Activated naive CD4-positive, alpha-beta T cell treated with anti-CD3 and anti-CD28 coated beads, Interleukin-2, amount 50 U/mL, for 72 hours (primary cell): Measurements from ENCODE around the gene UCHL5. TPM values are rescaled to one million over a fixed set of nuclear protein-coding genes. Genes with fewer than 3 reads are reported as not detected.

ENCODE experiments used
- ATAC-seq, 2 donors: fragments of 150-1000 bp; cut with Tn5 transposase; 2 replicates each; pipeline ENCODE4 v1.10.0; 2021; ENCODE audit warnings: mild to moderate bottlenecking in 2 of 2, moderate library complexity in 2 of 2
- DNase-seq, 2 donors: peaks; one replicate each; pipeline ENCODE4 v3.0.0; 2021 to 2022; ENCODE audit warnings: low spot score in 2 of 2
- H3K27ac Mint-ChIP-seq, 2 donors: one replicate each; pipeline ENCODE4 v1.8.0; 2022; ENCODE audit warnings: mild to moderate bottlenecking in 2 of 2, mixed read lengths in 2 of 2
- H3K36me3 Mint-ChIP-seq, 2 donors: one replicate each; pipeline ENCODE4 v1.8.0; 2022; ENCODE audit warnings: mixed read lengths in 2 of 2
- H3K9me3 Mint-ChIP-seq, 2 donors: one replicate each; pipeline ENCODE4 v1.8.0; 2022; ENCODE audit warnings: mixed read lengths in 2 of 2
- total RNA-seq, 2 donors: library from RNA; stranded (reverse); gene quantifications; one replicate each; pipeline ENCODE4 v1.2.3, GENCODE V29; 2022

The UCHL5 gene, protein sequence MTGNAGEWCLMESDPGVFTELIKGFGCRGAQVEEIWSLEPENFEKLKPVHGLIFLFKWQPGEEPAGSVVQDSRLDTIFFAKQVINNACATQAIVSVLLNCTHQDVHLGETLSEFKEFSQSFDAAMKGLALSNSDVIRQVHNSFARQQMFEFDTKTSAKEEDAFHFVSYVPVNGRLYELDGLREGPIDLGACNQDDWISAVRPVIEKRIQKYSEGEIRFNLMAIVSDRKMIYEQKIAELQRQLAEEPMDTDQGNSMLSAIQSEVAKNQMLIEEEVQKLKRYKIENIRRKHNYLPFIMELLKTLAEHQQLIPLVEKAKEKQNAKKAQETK
- total RNA-seq: 10 to 100 TPM; 41.6 to 71.9 TPM

DNA sequence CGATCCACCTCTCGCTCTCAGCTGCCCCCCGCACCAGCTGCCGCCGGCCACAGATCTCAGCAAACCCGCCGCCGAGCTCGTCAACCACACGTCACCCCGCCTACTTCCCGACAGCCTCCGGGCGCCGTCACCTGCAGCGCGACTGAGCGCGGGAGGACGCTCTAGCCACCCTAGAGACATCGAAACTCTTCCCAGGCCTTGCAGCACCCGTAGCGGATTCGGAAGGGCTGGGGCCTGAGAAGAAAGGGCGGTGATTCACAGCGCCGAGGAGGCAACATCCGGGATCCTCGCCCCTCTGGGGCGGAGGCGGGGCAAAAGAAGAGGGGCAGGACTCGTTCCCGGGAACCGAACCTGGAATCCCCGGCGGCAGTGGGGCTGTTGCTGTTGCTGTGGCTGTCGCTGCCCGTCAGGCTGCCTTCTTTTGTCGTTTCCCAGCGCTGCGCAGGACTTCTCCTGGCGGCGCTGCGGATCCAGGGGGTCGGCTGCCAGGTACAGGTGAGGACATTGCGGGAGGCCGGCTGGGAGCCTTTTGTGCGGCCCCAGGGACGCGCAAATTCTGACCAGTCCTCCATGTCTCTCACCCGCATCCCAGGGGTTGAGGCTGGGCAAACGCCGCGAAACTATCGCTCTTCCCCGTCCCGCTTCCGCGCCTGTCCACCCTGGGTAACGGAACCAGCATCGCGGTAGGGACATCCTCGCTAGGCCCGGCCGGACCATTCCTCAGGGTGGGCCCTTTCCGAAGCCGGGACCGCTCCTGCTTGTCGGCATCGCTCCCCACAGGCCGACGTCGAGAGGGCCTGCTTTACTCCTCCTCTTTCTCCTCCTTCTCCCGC lies at the start of gene UCHL5, which contains the start of gene RO60:
UCHL5 (minus strand) TSS at position 79 of the 833 bp plus-strand sequence. CDS start 100 bp downstream, outside the sequence.
RO60 (plus strand) TSS at position 331 of the 833 bp plus-strand sequence. CDS start 9,443 bp downstream, outside the sequence.
- DNase-seq (peak; percentile 90 to 96), ATAC-seq (peak; percentile 88 to 95)
- Mint-ChIP-seq H3K36me3 (peaks cover 33 to 39% of the 10 kb centered on the region in 2 donors), H3K27ac (peak within 1 kb of the TSS; percentile 97 to 99), H3K9me3 (no peaks in the 10 kb centered on the region)

DNA sequence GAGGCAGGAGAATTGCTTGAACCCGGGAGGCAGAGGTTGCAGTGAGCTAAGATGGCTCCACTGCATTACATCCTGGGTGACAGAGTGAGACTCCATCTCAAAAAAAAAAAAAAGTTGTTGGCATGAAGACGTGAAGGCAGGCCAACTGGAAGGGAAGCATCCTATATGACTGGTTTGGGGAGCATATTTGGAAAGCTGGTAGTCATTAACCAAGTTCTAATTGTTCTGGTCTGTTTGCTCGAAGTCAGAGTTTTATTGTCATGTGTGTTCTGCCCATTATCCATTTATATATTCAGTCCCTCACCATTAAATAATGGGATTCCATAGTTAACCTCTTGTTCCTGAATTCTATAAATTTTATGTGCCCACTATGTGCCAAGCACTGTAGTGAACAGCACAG lies 49.3 kb upstream of the UCHL5 start:
- Mint-ChIP-seq H3K9me3 (no peaks in the 10 kb centered on the region), H3K36me3 (no peaks in the 10 kb centered on the region), H3K27ac (no peak overlapping the region)
- ATAC-seq: no peak
- DNase-seq: no peak

DNA sequence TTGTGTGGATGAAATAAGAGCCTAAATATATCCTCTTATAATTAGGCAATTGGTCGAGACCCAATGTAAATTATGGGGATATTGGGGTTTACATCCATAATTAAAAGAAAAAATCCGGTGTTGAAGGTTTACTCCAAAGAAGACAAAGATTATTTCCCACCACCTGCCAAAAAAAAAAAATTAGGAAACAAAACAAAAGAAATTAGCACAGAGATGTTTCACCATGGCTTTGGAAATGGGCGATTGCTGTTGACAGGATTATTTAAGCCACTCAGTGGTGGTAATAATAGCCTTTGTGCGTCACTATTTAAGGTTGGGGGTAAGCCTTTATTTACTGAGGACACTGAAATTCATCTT lies 46.6 kb upstream of the UCHL5 start:
- DNase-seq (no peak), ATAC-seq (no peak)
- no peaks in the 10 kb centered on the region for H3K36me3 Mint-ChIP-seq
- H3K27ac Mint-ChIP-seq: peak overlapping the region in 1 of 2 donors; percentile 81
- H3K9me3 Mint-ChIP-seq: no peaks in the 10 kb centered on the region

DNA sequence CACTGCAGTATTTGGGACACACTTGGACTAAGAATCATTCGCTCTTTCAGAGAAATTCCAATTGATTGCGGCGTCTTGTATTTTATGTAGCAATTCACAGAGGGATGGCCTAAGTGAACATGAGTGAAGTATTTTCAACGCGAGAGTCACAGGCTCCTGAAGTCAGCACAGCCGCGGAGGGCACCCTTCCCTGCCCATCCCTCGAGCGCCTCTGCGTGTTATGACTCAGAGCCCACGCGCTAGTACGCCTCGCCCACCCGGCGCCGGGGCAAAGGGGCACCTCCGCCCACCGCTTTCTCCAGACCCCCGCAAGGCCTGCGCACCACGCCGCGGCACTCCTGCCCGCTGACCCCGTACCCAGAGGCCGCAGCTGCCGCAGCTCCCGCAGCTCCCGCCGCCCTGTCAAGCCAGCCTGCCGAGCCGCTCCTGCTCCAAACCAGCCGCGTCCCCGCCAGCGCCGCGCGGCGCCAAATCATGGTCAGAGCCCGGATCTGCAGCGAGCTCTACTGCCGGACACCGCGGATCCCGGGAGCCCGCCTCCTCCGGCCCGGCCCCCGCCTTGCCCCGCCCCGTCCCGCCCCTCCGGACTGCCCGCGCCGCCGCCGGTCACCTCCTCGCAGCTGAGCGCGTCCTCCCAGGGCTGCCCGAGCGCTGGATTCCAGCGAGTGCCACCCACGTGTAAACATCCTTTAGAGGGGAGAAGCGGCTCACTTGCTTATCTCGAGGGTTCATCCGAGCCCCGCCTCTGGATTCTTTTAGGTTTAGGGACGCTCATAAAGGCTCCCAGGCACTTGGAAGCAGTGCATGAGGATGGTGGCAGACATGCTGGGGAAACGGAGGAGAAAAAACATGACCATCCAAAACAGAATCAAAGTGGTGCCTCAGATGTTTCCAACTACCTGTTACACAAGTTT lies 46.0 kb upstream of the UCHL5 start, which contains the start of gene GLRX2:
GLRX2 (minus strand) TSS at position 508 of the 914 bp plus-strand sequence; CDS start at position 476, 32 bp downstream.
- Mint-ChIP-seq H3K36me3 (no peaks in the 10 kb centered on the region), H3K27ac (peak within 1 kb of the TSS in 1 of 2 donors; percentile 81), H3K9me3 (no peaks in the 10 kb centered on the region)
- DNase-seq (peak; percentile 44 to 73), ATAC-seq (peak; percentile 88)

DNA sequence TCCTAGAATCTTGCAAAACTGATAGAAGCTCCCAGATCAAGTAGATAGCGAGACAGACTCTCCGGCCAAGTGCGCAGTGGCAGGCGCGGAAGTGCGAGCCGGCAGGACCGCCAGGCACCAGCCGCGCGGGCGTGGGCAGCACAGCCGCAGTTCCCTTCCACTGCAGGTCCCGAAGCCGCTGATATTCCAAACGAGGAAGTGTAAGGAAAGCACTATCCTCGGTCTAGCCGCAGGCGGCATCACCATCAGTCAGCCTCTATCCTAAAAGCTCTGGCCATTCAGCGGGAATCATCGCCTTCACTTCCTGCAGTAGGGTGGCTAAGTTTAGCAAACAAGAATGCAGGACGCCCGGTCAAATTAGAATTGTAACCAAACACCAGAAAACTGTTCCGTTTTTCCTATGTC lies 45.3 kb upstream of the UCHL5 start:
- Mint-ChIP-seq H3K36me3 (no peaks in the 10 kb centered on the region), H3K9me3 (no peaks in the 10 kb centered on the region), H3K27ac (peak overlapping the region in 1 of 2 donors; percentile 81)
- DNase-seq: peak in 1 of 2 donors; percentile 23
- ATAC-seq: peak; percentile 43 to 46

DNA sequence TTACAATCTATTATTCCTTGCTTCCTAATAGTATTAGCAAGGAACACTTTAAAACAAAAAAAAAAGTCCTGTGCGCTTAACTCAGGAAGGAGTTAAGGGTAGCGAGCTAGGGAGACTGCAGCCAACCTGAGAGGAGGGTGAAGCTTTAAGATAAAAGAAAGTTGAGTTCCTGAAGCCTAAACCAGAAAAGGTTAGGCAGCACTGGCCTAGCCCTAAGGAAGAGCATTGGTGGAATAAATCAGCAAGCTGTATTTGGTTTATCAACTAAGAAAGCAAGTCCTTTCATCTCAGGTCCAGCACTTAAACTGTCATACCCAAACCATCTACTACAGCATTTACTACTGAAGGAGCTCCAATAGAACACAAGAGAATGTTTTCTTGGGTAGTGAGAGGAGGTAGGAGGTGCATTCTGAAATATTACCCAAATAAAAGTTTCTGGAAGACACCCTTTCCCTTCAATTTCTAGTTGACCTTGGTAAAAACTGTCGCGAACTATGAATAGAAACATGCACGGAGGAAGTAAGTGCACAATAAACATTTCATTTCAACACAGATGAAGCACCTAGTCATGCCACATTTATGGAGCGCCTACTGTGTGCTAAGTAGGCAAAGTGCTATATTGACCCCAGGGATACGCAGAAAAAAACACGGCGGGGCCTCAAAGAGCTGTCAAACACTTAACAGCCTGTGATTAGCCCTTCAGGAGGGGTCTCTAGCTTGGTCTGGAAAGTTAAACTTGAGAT lies 44.8 kb upstream of the UCHL5 start:
- no peak for DNase-seq
- no peaks in the 10 kb centered on the region for H3K36me3 Mint-ChIP-seq
- no peak for ATAC-seq
- no peaks in the 10 kb centered on the region for H3K9me3 Mint-ChIP-seq
- peak overlapping the region; percentile 38 to 81 for H3K27ac Mint-ChIP-seq

DNA sequence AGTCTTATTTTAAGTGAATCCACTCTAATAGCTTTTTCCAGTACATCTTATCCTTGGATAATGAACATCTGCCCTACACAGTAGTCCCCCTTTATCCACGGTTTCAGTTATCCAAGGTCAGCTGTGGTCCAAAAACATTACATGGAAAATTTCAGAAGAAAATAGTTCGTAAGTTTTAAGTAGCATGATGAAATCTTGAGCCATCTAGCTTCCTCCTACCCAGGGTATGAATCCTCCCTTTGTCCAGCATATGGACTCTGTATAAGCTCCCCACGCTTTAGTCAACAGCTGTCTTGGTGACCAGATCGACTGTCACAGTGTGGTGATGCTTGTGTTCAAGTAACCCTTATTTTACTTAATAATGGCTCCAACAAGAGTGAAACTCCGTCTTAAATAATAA lies 43.5 kb upstream of the UCHL5 start:
- DNase-seq (no peak), ATAC-seq (no peak)
- Mint-ChIP-seq H3K9me3 (no peaks in the 10 kb centered on the region), H3K36me3 (peaks cover 0 to 4% of the 10 kb centered on the region in 2 donors), H3K27ac (no peak overlapping the region)

DNA sequence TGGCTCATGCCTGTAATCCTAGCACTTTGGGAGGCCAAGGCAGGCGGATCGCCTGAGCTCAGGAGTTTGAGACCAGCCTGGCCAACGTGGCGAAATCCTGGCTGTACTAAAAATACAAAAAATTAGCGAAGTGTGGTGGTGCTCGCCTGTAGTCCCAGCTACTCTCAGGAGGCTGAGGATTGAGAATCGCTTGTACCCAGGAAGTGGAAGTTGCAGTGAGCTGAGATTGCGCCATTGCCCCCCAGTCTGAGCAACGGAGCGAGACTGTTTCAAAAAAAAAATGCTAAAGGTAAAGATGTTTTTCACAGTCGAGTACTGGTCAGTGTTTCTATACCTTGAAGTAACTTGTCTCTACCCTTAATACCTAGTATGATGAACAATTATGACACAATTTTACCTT lies 35.0 kb upstream of the UCHL5 start:
- no peak for DNase-seq
- ATAC-seq: no peak
- H3K9me3 Mint-ChIP-seq: no peaks in the 10 kb centered on the region
- H3K27ac Mint-ChIP-seq: peak overlapping the region in 1 of 2 donors; percentile 50
- peaks cover 0 to 10% of the 10 kb centered on the region in 2 donors for H3K36me3 Mint-ChIP-seq

DNA sequence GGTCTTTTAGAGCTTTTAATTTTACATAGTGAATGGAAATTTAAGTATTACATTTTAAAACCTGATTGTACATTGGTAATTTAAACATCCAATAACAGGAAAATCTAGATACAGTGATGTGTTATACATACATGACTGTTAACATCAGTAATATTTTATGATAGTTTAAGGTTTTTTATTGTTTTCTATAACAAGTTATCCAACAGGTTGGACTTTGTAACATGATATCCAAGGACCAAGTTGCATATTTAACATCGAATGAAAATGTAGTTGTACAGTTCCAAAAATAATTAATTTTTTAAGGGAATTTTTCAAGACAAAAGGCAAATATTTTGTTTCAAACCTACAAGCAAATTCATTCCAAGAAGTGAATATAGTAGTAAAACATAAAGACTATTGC lies 31.7 kb upstream of the UCHL5 start:
- DNase-seq (no peak), ATAC-seq (no peak)
- Mint-ChIP-seq H3K27ac (no peak overlapping the region), H3K36me3 (no peaks in the 10 kb centered on the region), H3K9me3 (no peaks in the 10 kb centered on the region)

DNA sequence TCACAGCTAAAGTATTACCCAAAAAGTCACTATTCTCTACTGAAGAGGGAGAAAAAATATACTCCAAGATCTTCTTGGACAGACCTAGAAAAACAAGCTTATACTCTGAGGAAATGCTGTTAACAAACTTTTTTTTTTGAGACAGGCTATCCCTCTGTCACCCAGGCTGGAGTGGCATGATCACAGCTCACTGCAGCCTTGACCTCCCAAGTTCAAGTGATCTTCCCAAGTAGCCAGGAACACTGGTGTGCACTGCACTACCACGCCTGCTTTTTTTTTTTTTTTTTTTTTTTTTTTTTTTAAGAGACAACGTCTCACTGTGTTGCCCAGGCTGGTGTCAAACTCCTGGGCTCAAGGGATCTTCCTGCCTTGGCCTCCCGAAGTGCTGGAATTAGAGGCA lies 28.7 kb upstream of the UCHL5 start:
- Mint-ChIP-seq H3K9me3 (no peaks in the 10 kb centered on the region), H3K27ac (no peak overlapping the region), H3K36me3 (no peaks in the 10 kb centered on the region)
- DNase-seq: no peak
- no peak for ATAC-seq

DNA sequence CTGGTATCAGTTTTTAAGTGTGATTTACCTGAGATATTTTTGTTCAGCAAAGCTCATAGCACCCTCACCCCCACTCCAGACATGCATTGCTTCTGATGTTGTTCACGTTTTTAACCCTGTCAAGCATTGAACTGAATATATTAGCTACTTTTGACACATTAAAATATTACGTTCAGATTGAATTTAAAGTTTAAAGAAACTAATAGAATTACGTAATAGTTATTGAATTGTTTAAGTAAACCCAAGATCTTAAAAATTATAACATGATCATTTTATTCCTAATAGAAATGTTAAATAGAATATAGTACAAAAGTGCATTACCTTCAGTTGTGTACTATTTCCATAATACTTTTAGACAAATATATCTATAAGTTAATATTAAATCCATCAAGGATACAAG lies 27.2 kb upstream of the UCHL5 start:
- H3K9me3 Mint-ChIP-seq: no peaks in the 10 kb centered on the region
- H3K27ac Mint-ChIP-seq: no peak overlapping the region
- ATAC-seq (no peak), DNase-seq (no peak)
- no peaks in the 10 kb centered on the region for H3K36me3 Mint-ChIP-seq

DNA sequence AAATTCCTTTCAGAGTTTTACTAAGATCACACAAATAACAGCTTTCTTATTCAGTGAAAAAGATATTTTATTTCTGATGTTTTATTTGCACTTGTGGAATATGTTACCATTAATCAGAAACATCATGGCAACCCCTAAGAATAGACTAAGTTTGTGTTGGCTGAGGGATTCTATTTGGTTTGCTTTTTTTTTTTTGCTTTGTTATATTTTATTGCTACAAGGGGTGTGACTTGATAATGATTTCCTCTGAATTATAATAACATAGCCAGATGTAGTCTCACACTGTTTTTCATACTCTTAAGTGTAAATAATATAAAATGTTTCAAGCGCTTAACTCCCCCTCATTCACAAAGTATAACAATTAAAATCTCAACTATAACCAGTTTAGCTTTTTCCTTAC lies 26.1 kb upstream of the UCHL5 start:
- Mint-ChIP-seq H3K27ac (no peak overlapping the region), H3K36me3 (peaks cover 0 to 6% of the 10 kb centered on the region in 2 donors), H3K9me3 (no peaks in the 10 kb centered on the region)
- ATAC-seq: no peak
- no peak for DNase-seq

DNA sequence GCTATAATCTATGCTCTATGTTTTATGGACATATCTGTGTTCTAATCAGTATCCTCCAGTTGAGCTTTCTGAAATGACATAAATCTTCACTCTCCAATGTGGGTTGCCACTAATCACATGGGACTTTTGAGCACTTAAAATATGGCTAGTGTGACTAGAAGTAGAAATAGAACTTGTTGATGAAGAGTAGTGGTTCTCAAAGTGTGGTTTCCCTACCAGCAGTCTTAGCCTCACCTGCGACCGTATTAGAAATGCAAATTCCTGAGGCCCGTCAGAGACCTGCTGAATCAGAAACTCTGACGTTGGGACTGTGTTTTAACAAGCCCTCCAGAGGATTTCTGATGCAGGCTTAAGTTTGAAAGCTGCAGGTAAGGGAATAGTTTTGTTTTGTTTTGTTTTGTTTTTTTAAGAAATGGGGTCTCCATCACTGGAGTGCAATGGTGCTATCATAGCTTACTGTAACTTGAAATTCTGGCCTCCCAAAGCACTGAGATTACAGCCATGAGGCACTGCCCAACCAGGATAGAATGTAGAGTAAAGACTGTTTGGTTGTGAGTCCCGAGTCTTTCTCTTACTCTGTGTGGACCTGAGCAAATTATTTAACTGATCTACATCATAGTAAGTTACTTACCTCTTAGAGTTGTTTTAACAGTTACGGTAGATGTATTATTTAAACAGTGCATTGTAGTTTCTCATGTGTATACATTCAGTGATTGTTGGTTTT lies 24.4 kb upstream of the UCHL5 start:
- H3K36me3 Mint-ChIP-seq: peaks cover 1 to 12% of the 10 kb centered on the region in 2 donors
- no peak overlapping the region for H3K27ac Mint-ChIP-seq
- H3K9me3 Mint-ChIP-seq: no peaks in the 10 kb centered on the region
- ATAC-seq: no peak
- DNase-seq: no peak

DNA sequence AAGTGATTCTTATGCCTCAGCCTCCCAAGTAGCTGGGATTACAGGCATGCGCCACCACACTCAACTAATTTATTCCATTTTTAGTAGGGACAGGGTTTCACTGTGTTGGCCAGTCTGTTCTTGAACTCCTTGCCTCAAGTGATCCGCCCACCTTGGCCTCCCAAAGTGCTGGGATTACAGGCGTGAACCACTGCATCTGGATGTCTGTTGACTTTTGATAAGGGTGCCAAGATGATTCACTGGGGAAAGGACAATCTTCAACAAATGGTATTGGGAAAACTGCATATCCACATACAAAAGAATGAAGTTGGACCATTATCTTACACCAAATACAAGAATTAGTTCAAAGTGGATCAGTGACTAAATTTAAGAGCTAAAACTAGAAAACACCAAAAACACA lies 20.0 kb upstream of the UCHL5 start:
- Mint-ChIP-seq H3K9me3 (no peaks in the 10 kb centered on the region), H3K27ac (no peak overlapping the region), H3K36me3 (peaks cover 9 to 31% of the 10 kb centered on the region in 2 donors)
- DNase-seq (no peak), ATAC-seq (no peak)

DNA sequence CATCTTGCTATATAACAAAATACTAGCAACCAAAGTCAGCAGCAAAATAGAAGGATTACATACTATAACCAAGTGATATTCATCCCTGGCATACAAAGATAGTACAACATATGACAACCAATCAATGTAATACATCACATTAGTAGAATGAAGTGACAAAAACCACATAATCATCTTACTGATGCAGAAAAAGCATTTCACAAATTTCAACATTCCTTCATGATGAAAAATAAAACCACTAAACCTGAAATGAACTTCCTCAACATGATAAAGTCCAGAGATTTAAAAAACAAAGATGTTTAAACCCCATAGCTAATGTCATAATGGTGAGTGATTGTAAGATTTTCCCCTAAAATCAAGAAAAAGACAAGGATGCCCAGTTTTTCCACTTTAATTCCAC lies 18.8 kb upstream of the UCHL5 start:
- Mint-ChIP-seq H3K36me3 (peaks cover 9 to 37% of the 10 kb centered on the region in 2 donors), H3K9me3 (no peaks in the 10 kb centered on the region), H3K27ac (no peak overlapping the region)
- ATAC-seq: no peak
- no peak for DNase-seq
